Measurements from ENCODE around the gene HCN2.

The HCN2 gene

DNA sequence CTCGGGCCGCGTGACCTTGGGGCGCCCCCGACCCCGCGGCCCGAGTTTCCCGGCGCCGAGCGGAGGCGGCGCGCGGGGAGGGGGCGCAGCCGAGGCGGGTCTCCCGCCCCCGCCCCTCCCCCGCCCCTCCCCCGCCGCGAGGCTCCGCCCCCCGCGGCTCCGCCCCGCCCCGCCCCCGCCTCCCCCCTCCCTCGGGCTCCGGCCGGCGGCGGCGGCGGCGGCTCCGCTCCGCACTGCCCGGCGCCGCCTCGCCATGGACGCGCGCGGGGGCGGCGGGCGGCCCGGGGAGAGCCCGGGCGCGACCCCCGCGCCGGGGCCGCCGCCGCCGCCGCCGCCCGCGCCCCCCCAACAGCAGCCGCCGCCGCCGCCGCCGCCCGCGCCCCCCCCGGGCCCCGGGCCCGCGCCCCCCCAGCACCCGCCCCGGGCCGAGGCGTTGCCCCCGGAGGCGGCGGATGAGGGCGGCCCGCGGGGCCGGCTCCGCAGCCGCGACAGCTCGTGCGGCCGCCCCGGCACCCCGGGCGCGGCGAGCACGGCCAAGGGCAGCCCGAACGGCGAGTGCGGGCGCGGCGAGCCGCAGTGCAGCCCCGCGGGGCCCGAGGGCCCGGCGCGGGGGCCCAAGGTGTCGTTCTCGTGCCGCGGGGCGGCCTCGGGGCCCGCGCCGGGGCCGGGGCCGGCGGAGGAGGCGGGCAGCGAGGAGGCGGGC, at the start of gene HCN2:
Gene HCN2 (plus strand): TSS at position 189 of the 703 bp plus-strand sequence. CDS start 65 bp downstream, at position 254.
- DNase-seq = no peak

GRCh38 chr19:540867-541637, 48.6 kb upstream of the HCN2 start:
- DNase-seq = no peak

DNA sequence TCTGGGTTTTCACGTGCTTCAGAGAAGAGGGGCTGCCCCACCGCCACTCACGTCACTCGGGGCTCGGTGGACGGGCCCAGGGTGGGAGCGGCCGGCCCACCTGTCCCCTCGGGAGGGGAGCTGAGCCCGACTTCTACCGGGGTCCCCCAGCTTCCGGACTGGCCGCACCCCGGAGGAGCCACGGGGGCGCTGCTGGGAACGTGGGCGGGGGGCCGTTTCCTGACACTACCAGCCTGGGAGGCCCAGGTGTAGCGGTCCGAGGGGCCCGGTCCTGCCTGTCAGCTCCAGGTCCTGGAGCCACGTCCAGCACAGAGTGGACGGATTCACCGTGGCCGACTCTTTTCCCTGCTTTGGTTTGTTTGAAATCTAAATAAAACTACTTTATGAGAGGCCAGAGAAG, 48.0 kb upstream of the HCN2 start:
- no peak for DNase-seq

DNA sequence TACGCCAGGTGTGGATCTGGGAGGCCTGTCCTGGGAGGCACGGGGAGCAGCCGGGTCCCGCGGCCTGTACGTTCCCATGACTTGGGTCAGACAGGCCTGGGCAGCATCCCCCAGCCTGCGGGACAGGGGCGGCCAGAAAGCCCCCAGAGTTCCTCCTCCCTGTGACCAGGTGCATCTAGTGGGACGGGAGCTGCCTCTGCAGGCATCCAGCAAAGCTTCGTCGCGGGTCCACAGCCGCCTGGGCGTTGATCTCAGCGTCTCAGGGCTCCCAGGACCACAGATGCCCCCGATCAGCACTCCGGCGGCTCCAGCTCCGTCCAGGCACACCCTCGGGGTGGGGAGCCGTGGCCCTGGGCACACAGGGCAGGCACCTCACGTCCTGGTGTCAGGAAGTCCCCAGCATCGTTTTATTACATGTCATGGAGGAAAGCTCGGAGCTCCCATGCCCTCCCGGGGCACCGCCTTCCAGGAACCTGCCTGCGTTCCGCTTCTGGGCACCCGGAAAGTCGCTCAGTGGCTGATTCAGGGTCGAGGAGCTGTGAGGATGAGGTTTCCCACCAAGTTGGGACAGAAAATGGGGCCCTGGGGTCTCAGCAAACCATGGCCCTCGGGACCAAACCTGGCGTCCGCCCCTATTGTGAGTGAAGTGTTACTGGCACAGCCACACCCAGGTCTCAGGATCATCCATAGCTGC, 47.4 kb upstream of the HCN2 start:
- DNase-seq = no peak

- no peak for DNase-seq
Measured at GRCh38 chr19:543910-544608, 45.6 kb upstream of the HCN2 start, which contains the start of gene GZMM. Gene GZMM, plus strand, starts transcription at chr19:544053. Its CDS starts 19 bp downstream, at chr19:544072.

GRCh38 chr19:547117-547516, 42.6 kb upstream of the HCN2 start:
- DNase-seq = no peak

DNA sequence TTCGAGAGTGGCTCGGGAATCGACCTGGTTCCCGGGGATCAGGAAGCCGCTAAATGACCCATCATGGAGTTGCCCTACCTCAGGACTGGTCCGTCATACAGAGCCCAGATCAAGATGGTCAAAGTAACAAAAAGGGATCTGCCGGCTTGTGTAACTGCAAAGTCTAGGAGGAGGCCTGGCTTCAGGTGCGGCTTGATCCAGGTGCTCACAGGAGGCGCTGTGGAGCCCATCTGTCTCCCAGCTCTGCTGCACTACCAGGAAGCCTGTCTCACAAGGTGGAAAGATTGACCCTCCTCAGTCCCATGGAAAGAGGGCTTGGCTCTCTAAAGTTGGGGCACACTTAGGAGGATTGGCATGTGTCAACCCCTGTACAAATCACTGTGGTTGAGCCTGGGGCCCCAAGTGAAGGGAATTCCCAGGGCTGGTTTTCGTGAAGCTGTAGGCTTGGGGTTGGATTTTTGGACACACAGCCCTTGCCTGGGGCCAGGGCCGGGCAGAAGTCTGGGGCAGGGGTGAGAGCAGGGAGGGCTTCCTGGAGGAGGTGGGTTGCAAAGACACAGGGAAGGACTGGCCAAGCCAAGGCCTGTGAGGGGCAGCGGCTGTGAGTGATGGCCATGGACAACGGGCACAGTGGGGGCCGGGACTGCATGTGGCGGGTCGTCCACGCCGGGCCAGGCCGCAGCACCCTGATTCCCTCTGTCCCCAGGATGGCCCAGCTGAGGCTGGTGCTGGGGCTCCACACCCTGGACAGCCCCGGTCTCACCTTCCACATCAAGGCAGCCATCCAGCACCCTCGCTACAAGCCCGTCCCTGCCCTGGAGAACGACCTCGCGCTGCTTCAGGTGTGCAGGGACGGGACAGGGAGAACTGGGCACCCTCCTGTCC, 41.6 kb upstream of the HCN2 start:
- DNase-seq = no peak

- DNase-seq = no peak
Measured at GRCh38 chr19:548886-549830, 40.5 kb upstream of the HCN2 start.

GRCh38 chr19:554817-555216, 34.9 kb upstream of the HCN2 start:
- DNase-seq = no peak

DNA sequence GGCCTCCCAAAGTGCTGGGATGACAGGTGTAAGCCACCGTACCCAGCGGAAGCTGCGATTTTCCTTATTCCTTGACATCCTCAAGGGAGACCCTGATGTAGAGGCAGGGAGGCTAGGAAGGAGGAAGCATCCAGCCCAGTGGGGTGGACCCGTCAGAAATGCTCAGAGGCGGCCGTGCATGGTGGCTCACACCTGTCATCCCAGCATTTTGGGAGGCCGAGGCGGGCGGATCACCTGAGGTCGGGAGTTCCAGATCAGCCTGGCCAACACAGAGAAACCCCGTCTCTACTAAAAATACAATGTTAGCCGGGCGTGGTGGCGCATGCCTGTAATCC, 34.2 kb upstream of the HCN2 start:
- DNase-seq = no peak

- no peak for DNase-seq
Measured at GRCh38 chr19:556611-557382, 32.9 kb upstream of the HCN2 start.

- DNase-seq = no peak
Measured at GRCh38 chr19:558770-559439, 30.8 kb upstream of the HCN2 start.

DNA sequence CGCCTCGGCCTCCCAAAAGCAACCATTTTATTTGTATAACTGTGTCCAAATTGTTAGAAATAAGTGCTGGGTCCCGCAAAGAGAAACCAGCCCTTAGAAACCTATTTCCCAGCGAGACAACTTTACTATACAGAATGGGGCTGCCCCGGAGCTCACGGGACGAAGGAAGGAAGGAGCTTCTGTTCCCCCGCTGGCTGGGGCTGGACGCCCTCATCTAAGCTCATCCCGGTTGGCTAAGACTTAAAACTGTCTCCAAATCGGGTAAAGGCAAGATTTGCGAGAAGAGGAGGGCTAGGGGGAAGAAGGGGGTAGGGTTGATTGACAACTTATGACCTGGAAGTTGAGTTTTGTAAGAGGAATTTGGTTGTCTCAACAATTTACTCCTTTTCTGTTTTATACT, 29.6 kb upstream of the HCN2 start:
- no peak for DNase-seq

GRCh38 chr19:566403-566802, 23.3 kb upstream of the HCN2 start:
- DNase-seq = peak; percentile 75

- no peak for DNase-seq
Measured at GRCh38 chr19:566844-567243, 22.8 kb upstream of the HCN2 start.

DNA sequence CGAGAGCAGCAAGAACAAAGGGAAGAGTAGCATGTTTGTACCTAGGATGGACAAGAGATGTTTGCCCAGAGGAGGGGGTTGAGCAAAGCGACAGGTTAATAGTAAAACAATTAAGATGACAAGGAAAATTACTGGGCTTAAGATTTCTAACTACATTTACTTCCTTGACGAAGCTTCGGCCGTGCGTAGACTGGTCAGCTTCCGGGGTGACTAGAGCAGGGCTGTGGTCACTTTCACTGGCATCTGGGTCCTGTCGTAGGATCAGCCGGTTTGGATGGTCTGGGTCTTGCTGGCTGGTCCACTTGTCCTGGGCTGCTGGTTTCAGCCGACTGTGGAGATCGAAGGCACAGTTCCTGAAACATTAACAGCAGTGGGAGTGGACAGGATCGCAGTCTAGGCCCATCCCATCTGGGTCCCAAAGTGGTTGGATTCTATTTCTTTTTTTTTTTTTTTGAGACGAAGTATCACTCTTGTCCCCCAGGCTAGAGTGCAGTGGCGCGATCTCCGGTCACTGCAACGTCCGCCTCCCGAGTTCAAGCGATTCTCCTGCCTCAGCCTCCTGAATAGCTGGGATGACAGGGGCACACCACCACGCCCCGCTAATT, 22.3 kb upstream of the HCN2 start:
- no peak for DNase-seq

- DNase-seq = no peak
Measured at GRCh38 chr19:570251-570686, 19.4 kb upstream of the HCN2 start.

GRCh38 chr19:570937-571565, 18.6 kb upstream of the HCN2 start:
- peak; percentile 87 for DNase-seq

DNA sequence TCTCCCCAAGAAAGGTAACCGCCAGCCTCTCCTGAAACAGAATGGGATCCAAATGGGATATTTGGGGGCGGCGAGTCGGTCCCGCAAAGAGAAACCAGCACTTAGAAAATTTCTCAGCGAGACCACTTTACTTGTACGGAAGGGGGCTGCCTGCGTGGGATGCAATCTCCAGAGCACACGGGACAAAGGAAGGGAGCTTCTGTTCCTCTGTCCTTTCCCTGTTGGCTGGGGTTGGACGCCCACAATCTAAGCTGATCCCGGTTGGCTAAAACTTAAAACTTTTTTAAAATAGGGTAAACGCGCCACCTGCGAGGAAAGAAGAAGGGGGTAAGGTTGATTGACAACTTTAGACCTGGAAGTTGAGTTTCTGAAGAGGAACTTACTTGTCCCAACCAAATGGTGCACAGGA, 18.1 kb upstream of the HCN2 start:
- peak; percentile 84 for DNase-seq
